ENCODE results near the gene RBMS3. TPM values are rescaled to one million over a fixed set of nuclear protein-coding genes. Genes with fewer than 3 reads are reported as not detected.

RBMS3 gene
- total RNA-seq, 1 donor from 2014 or later: 33.0 TPM

DNA sequence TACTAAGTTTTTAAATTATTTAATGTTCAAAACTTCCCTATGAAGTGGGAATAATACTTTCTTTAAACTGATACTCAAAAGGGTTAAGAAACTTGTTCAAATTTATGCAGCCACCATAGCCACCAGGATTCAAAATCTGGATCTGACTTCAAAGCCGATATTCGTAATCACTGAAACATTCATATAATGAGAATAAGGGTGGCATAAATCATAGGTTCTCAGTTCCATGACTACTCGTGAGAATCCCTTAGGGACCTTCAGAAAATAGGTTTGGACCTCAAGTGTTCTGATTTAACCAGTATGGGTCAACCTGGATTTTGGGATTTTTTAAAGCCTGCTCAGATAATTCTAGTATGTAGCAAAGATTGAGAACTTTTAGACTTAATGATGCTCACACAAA lies 160.6 kb downstream of the RBMS3 start:
- Histone ChIP-seq H3K4me3 (ENCODE audit: insufficient read depth, low read depth, low read length) (no peak overlapping the region), H3K36me3 (ENCODE audit: insufficient read depth, low read length) (no peaks in the 10 kb centered on the region), H4K20me1 (ENCODE audit: insufficient read depth, low read length) (no peaks in the 10 kb centered on the region), H3K27ac (ENCODE audit: low read depth, low read length) (no peak overlapping the region), H3K79me2 (ENCODE audit: insufficient read depth, low read length) (no peaks in the 10 kb centered on the region), H3K9ac (ENCODE audit: low read length) (no peak overlapping the region), H3K4me1 (ENCODE audit: insufficient read depth, low read length) (peaks cover 13% of the 10 kb centered on the region), H2AFZ (ENCODE audit: low read depth, low read length) (no peak overlapping the region), H3K27me3 (ENCODE audit: insufficient read depth, low read length) (no peaks in the 10 kb centered on the region), H3K4me2 (ENCODE audit: low read length) (no peak overlapping the region), H3K9me3 (ENCODE audit: insufficient read depth, low read depth, low read length) (no peaks in the 10 kb centered on the region)
- H3K27me3 Mint-ChIP-seq (ENCODE audit: low read depth, unreplicated experiment): no peaks in the 10 kb centered on the region
- TF ChIP-seq, protein P1, sequence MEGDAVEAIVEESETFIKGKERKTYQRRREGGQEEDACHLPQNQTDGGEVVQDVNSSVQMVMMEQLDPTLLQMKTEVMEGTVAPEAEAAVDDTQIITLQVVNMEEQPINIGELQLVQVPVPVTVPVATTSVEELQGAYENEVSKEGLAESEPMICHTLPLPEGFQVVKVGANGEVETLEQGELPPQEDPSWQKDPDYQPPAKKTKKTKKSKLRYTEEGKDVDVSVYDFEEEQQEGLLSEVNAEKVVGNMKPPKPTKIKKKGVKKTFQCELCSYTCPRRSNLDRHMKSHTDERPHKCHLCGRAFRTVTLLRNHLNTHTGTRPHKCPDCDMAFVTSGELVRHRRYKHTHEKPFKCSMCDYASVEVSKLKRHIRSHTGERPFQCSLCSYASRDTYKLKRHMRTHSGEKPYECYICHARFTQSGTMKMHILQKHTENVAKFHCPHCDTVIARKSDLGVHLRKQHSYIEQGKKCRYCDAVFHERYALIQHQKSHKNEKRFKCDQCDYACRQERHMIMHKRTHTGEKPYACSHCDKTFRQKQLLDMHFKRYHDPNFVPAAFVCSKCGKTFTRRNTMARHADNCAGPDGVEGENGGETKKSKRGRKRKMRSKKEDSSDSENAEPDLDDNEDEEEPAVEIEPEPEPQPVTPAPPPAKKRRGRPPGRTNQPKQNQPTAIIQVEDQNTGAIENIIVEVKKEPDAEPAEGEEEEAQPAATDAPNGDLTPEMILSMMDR (IDR thresholded peaks at IDR 0.05; ENCODE audit: insufficient read depth, low read depth, low read length): no peak
- no peak for TF ChIP-seq EZH2 (IDR thresholded peaks at IDR 0.05; ENCODE audit: insufficient read depth, low read length)
- FAIRE-seq (no peak), DNase-seq (ENCODE audit: low read depth) (no peak)
- peaks cover 3% of the 10 kb centered on the region for H3K4me1 Mint-ChIP-seq (ENCODE audit: low read depth, unreplicated experiment)
- H3K9me3 Mint-ChIP-seq (ENCODE audit: unreplicated experiment): no peaks in the 10 kb centered on the region
- H3K36me3 Mint-ChIP-seq (ENCODE audit: low read depth, unreplicated experiment): peaks cover 5% of the 10 kb centered on the region
- H3K27ac Mint-ChIP-seq (ENCODE audit: unreplicated experiment): no peak overlapping the region
- H3K4me3 Mint-ChIP-seq (ENCODE audit: unreplicated experiment): no peak overlapping the region

DNA sequence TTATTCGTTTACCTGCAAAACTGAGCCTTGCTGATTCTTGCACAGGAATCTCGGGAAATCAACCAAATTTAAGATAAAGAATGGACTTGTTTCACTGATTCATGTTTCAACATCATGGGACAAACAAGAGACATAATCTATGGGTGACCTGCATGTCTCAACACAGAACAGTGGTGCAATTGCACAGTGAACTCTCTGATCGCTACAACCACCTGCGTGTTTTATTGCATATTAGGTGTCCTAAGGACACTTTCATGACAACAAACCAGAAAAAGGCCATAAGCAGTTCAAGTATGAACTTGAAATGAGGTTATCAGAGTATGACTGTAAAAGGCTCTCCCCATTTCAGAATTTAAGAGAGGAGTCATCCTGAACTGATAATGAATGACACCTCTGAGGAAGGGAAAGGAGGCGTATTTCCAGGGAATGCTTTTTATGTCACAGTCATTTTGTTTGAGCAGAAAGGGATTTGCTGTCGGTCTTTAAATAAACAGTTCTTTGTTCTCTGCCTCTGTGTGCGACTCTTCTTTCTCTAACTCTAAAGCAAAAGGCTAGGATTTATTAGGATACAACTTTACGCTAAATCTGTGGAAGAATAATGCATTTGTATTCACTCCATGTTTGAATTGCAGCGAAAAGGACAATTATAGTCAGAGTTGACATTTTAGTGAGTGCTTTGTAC lies 167.2 kb downstream of the RBMS3 start:
- no peak overlapping the region for H3K27ac Mint-ChIP-seq (ENCODE audit: unreplicated experiment)
- FAIRE-seq (no peak), DNase-seq (ENCODE audit: low read depth) (no peak)
- H3K79me2 ChIP-seq (ENCODE audit: insufficient read depth, low read length): no peaks in the 10 kb centered on the region
- no peak overlapping the region for H3K4me2 ChIP-seq (ENCODE audit: low read length)
- H3K36me3 Mint-ChIP-seq (ENCODE audit: low read depth, unreplicated experiment): peaks cover 5% of the 10 kb centered on the region
- H2AFZ ChIP-seq (ENCODE audit: low read depth, low read length): no peak overlapping the region
- no peak overlapping the region for H3K9ac ChIP-seq (ENCODE audit: low read length)
- no peaks in the 10 kb centered on the region for H3K9me3 Mint-ChIP-seq (ENCODE audit: unreplicated experiment)
- H3K4me1 Mint-ChIP-seq (ENCODE audit: low read depth, unreplicated experiment): peaks cover 9% of the 10 kb centered on the region
- no peak overlapping the region for H3K4me3 Mint-ChIP-seq (ENCODE audit: unreplicated experiment)
- no peaks in the 10 kb centered on the region for H4K20me1 ChIP-seq (ENCODE audit: insufficient read depth, low read length)
- no peaks in the 10 kb centered on the region for H3K27me3 ChIP-seq (ENCODE audit: insufficient read depth, low read length)
- no peaks in the 10 kb centered on the region for H3K9me3 ChIP-seq (ENCODE audit: insufficient read depth, low read depth, low read length)
- no peaks in the 10 kb centered on the region for H3K27me3 Mint-ChIP-seq (ENCODE audit: low read depth, unreplicated experiment)
- TF ChIP-seq, protein P1 (IDR thresholded peaks at IDR 0.05; ENCODE audit: insufficient read depth, low read depth, low read length): no peak
- TF ChIP-seq EZH2 (IDR thresholded peaks at IDR 0.05; ENCODE audit: insufficient read depth, low read length): no peak
- H3K4me3 ChIP-seq (ENCODE audit: insufficient read depth, low read depth, low read length): no peak overlapping the region
- no peak overlapping the region for H3K27ac ChIP-seq (ENCODE audit: low read depth, low read length)
- H3K36me3 ChIP-seq (ENCODE audit: insufficient read depth, low read length): peaks cover 4% of the 10 kb centered on the region
- no peaks in the 10 kb centered on the region for H3K4me1 ChIP-seq (ENCODE audit: insufficient read depth, low read length)

DNA sequence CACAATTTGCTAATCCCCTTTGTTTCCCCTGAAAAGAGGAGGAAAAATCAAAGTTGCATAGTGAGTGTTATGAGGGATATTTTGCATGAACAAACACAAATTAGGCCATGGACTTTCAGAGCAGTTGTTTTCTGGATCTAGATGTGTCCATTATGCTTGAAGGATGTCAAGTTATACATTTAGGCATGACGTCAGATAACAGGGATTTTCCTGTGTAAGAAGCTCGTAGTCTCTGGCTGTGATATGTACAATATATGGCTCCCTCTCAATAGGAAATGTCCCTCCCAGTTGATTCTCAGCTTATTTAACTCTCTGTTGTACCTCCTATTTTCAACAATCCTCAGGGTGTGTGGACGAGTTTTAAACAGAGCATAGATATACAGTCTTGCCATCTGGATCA lies 171.0 kb downstream of the RBMS3 start:
- H3K27me3 Mint-ChIP-seq (ENCODE audit: low read depth, unreplicated experiment): no peaks in the 10 kb centered on the region
- Histone ChIP-seq H3K4me3 (ENCODE audit: insufficient read depth, low read depth, low read length) (no peak overlapping the region), H3K36me3 (ENCODE audit: insufficient read depth, low read length) (peaks cover 4% of the 10 kb centered on the region)

More for the DNA sequence above, 171.0 kb downstream of the RBMS3 start:
- H3K27ac Mint-ChIP-seq (ENCODE audit: unreplicated experiment): no peak overlapping the region
- DNase-seq (ENCODE audit: low read depth): no peak
- Histone ChIP-seq H3K9ac (ENCODE audit: low read length) (no peak overlapping the region), H3K9me3 (ENCODE audit: insufficient read depth, low read depth, low read length) (no peaks in the 10 kb centered on the region), H4K20me1 (ENCODE audit: insufficient read depth, low read length) (no peaks in the 10 kb centered on the region), H2AFZ (ENCODE audit: low read depth, low read length) (no peak overlapping the region), H3K4me2 (ENCODE audit: low read length) (no peak overlapping the region), H3K27me3 (ENCODE audit: insufficient read depth, low read length) (no peaks in the 10 kb centered on the region), H3K79me2 (ENCODE audit: insufficient read depth, low read length) (no peaks in the 10 kb centered on the region), H3K27ac (ENCODE audit: low read depth, low read length) (no peak overlapping the region), H3K4me1 (ENCODE audit: insufficient read depth, low read length) (no peaks in the 10 kb centered on the region)
- H3K4me1 Mint-ChIP-seq (ENCODE audit: low read depth, unreplicated experiment): peaks cover 15% of the 10 kb centered on the region
- H3K4me3 Mint-ChIP-seq (ENCODE audit: unreplicated experiment): no peak overlapping the region
- peaks cover 4% of the 10 kb centered on the region for H3K36me3 Mint-ChIP-seq (ENCODE audit: low read depth, unreplicated experiment)
- H3K9me3 Mint-ChIP-seq (ENCODE audit: unreplicated experiment): no peaks in the 10 kb centered on the region
- TF ChIP-seq, protein P1 (IDR thresholded peaks at IDR 0.05; ENCODE audit: insufficient read depth, low read depth, low read length): no peak
- TF ChIP-seq EZH2 (IDR thresholded peaks at IDR 0.05; ENCODE audit: insufficient read depth, low read length): no peak
- FAIRE-seq: peak; percentile 20
